RCC 7860 (cell line): ENCODE results near the gene FOXD2.
"Not testable (repeated sequence)": the region's sequence is repeated elsewhere in the genome, so short reads cannot be mapped to it uniquely, and the experiment has no call there.

Source experiments
- DNase-seq: peaks from one replicate; pipeline ENCODE4 v3.0.0-alpha.2; 2015; ENCODE audit warnings: low spot score
- FAIRE-seq: peaks from 2 replicates; lab custom pipeline; 2012; peaks lifted over from hg19 to GRCh38; lab: Jason Lieb, UNC

Gene FOXD2

DNA sequence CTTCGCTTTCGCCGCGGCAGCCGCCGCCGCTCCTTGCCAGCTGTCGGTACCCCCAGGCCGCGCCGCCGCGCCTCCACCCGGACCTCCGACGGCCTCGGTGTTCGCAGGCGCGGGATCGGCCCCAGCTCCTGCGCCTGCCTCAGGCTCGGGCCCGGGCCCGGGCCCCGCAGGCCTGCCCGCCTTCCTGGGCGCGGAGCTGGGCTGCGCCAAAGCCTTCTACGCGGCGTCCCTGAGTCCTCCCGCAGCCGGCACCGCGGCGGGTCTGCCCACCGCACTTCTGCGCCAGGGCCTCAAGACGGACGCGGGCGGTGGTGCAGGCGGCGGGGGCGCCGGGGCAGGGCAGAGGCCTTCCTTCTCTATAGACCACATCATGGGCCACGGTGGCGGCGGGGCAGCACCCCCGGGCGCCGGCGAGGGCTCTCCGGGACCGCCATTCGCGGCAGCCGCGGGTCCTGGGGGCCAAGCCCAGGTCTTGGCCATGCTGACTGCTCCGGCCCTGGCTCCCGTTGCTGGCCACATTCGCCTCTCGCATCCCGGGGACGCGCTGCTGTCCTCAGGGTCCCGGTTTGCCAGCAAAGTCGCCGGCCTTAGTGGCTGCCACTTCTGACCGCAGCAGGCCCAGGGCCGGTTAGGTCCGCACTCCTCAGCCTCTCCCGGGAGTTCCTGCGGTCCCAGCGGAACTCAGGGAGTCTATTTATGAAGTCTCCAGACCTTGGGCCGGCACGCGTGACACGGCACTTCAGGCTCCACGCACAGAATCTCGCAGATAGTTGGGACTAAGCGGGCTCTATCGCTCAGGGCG is 1.4 kb downstream of the FOXD2 start:
- FAIRE-seq: no peak
- DNase-seq: no peak

DNA sequence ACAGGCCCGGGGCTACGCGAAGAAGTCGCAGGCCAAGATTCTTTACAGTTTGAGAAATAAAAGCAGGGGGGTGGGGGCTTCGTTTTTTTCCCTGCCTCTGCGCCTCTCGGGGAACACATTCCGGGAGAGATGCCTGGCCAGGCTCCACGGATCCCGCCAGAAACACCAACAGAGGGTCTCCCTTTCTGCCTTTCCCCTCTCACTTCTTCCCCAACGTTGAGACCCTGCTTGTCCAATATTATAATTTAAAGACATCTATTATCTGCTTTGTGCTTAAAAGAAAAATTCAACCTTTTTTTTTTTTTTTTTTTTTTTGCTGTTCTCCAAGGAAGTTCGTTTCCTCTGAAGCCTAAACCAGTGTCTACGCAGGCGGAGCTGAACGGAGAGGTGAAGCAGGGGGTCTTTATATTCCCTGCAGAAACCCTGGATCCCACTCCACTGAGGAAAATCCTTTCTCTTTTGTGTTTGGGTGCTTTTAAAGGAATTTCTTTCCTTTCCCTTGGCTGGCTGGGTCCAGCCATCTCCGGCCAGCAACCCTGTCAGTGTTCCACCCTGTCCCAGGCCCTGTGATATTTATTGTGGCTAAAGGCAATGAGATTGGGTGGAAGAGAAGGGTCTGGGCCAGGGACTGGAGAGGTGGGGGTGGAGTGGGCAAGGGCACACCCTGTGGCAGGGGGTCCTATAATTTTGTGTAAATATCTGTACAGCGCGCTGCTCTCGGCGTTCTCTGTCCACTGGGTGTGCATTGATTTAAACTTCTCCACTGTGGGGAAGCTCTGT is 2.2 kb downstream of the FOXD2 start:
- FAIRE-seq (no peak), DNase-seq (no peak)

DNA sequence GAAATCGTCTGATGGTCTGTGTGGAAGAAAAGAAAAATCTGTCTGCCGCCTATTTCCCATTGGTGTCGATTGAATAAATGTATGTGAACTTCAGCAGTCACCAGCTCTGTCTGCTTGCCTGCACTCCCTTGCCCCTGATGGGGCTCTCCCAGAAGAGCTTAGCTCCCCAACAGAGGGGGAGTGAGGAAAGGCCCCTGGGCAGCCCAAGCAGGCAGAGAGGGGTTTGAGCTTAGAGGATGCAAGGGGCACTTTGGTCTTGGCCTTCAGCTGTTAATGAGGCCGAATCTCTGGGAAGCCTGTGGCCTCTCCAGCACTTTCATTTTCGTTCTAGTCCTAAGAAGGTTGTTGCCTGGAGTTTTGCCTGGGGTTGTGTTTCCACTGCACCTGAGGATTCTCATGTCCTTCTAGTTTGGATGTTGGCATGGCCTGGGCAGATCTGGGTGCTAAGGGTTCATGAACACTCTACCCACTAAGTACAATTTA is 2.8 kb downstream of the FOXD2 start:
- no peak for FAIRE-seq

DNA sequence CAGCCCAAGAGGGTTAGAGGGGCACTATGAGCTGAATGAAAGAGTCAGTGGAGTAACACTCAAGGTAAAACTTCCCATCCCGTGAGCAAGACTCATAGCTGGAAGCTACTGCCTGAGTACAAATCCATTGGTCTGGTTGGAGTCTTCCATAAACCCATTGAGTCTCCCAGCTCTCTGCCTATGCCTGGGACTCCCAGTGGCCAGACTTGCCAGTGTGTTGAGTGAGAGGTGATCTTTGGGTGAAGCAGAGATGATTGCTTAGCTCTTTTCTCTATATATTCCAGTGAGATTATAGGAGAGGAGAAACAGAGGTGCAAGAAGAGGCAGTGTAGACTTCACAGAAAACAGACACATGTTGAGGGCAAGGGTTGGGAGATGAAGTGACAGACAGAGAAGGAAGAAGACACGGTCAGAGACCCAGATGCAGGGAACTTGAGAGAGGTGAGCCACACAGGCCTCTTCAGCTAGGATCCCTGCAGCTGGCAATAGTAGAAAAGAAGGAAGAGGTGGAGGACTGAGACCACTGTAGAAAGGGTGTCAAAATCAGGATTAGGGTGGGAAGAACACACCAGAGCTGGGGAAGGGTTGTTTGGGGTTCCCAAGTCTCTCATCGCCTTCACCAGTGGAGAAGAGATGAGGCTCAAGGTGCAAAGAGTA is 3.7 kb downstream of the FOXD2 start:
- DNase-seq: no peak
- no peak for FAIRE-seq

More for the DNA sequence above, 2.8 kb downstream of the FOXD2 start:
- DNase-seq: no peak

DNA sequence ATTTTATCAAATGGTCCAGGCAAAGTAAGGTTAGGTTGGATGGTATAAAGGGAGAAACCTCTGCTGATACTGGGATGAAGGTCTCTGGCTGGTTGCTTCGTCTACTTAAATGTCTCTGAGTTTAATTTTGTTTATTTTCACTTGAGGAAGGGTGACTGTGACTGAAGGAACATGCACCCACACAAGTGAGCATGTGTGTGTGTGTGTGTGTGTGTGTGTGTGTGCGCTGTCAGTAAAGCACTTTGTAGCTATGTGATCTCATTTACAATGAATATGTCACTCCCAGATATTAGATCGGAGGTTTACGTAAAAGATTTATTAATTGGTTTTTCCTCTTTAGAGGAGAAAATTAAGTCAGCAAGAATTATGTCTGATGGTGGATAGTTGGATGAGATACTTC is 4.4 kb downstream of the FOXD2 start:
- FAIRE-seq (no peak), DNase-seq (no peak)

DNA sequence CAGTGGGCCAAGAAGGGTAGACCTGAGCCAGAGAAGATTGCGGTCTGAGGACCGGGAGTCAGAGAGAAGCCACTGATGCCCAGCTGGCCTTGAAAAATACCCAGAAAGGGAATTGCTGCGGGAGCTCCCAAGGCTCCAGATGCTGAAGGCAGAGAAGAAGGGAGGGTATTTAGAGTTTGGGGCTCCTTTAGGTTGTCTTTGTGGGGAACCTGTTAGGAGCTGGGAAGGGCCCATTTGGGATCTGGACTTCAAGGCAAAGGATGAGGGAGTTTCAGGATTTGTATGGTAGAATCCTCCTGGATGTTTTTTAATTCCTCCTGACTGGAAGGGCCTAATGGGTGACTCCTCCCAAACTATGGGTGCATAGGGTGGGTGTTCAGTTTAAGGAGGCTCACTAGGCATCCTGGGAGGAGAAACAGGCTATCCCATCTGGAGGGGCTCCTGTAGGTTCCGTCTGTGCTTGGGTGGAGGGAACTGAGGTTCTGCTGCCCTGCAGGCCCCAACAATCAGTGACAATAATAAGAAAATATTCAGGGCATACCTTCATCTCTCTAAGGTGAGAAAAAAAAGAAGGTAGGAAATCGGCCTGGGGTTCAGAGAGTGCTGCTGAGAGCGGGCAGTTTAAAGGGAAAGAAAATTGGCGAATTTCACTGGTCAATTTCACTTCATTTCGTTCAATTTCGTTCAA is 5.1 kb downstream of the FOXD2 start:
- FAIRE-seq (no peak), DNase-seq (no peak)

DNA sequence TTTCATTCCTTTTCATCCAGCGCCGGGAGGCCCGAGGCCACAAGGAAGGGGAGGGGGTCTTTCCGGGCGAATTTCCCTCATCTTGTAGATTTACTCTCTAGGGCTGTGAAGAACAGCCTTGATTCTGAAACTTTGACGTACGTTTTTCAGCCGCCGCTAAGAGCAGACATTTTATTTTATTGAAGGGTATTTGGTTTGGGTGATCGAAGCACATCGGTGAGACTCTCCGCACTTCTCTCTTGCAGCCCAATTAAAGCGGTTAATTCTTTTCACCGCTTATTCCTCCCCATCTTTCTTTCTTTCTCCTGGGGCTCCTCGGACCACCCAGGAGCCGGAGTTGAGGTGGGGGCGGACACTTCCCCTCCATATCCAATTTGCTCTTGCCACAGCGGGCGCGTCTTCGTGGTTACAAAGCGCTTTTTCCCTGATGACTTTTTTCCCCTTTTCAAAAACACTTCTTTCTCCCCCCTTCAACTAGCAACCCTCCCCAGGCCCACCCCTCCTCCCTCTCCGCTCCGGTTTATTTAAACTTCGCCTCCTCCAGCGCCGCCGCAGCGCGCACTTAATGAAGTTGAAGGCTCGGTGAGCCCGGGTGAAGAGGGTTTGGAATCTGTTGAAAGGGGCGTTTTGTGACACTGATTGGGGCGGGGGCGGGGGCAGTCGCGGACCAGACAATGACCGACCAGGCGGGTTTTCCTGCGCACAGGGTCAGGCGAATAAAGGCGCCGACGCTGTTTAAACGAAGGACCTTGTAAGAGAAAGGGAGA is 5.9 kb downstream of the FOXD2 start:
- no peak for FAIRE-seq
- DNase-seq: no peak

DNA sequence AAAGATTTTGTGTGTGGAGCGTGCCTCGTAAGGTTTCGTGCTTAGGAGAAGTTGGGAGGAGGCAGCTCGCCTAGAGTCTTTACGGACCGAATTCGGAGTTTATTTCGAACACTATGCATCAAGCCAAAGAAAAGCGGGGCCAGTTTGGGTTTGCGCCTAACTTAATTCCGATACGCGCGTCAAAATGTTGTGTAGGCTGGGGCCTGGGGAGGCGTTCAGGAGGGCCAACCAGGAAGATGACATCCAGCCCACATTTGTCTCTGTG is 6.4 kb downstream of the FOXD2 start:
- FAIRE-seq (no peak), DNase-seq (no peak)

DNA sequence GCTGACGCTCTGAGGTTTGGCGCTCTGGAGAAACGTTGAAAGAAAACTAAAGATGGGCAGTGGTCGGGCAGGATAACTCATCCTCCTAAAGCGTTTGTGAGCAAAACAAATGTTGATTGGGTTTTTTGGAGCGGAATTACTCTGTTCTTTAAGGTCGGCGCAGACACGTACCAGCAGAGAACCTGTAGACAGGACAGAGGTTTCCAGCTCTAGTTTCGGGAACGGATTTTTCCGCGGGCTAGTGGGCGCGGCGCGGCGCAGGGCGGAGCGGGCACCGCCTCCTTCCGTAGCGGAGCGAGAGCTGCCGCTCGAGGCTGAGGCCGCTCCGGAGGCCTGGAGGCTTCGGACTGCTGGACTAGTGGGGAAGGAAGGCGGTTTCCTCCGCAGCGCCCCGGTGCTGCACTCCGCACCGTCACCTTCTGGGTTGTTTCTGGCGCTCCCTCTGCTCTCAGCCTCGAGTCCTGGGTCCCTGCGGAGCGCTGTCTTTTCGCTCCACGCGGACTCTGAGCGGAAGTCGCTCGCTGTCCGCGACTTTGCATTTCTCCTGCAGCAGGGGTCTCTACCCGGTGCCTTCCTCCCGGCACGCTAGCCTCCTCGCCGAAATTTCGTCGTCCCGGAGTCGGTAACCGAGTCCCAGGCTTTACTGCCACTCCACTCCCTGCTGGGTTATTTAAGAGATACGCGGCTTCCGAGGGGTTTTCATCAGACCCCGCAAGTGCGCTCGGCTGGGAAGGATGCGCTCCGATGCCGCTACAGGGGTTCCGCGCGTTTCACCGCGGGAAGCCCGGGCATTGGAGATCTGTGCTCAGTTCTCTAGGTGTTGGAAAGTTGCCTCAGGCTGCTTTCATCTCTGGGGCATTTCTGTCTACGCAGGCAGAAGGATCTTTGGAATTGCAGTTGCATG is 7.0 kb downstream of the FOXD2 start:
- FAIRE-seq: no peak
- no peak for DNase-seq

DNA sequence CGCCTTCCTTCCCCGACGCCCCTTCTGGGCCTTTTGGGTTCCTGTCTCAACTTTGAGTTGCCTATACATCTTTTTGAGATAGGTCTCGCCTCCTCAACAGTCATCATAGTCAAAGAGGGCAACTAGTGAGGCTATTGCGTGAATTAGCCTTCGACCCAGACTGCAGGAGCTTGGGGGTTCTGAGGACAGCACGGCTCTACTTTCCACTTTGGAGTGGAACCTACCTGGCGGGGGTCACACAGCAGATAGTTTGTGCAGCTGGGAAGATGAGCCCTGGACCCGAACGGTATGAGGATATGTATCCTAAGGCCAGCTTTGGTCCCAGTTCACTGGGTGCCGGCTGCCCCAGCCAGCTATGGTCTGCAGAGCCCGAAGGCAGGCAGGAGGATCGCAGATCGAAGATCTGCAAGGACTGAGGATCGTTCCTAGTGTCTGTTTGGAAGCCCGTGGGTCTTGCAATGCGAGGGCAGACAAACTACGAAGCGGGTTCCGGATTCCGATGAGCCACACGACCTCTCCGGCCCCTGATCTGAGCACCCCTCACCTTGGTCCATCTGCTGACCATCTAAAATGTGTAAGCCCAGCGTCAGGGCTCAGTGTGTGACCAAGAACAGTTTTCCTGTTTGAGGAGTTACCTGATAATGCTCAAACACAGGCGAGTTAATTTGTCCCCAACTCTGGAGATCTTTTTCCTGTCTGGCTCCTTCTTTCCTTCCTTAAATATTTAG is 8.1 kb downstream of the FOXD2 start:
- FAIRE-seq: no peak
- no peak for DNase-seq

DNA sequence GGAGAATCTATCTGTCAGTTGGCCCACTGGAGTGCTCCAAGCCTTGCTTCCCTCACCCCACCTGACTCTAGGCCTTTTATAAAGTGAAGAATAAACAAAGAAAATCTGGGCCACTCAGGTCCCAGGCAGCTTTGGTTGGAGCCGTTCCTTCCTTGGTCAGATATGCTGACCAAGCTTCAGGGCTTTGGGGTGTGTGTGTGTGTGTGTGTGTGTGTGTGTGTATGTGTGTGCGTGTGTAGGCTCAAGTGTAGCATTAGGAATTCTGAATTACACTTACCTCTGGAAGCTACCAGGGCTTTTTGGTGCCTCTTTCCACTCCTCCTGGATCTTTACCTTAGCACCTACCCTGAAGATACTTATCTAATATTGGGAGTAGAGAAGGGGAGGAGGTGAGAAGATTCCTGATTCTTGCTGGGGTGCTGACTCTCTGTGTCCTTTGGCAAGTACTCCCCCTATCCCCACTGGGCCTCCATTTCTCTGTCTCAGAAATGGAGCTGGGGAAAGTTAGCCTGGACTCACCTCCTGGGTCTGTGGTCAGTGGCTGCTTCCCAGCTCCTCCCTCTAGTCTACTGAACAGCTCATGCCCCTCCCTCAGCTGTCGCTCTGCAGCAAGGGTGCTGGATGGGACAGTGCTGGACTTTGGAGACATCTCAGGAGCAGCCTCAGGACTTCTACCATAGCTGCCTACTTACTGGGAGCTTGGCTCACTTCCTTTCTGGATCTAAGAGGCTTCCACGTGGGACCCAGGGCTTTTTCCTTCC is 10.8 kb downstream of the FOXD2 start:
- DNase-seq (no peak), FAIRE-seq (no peak)

DNA sequence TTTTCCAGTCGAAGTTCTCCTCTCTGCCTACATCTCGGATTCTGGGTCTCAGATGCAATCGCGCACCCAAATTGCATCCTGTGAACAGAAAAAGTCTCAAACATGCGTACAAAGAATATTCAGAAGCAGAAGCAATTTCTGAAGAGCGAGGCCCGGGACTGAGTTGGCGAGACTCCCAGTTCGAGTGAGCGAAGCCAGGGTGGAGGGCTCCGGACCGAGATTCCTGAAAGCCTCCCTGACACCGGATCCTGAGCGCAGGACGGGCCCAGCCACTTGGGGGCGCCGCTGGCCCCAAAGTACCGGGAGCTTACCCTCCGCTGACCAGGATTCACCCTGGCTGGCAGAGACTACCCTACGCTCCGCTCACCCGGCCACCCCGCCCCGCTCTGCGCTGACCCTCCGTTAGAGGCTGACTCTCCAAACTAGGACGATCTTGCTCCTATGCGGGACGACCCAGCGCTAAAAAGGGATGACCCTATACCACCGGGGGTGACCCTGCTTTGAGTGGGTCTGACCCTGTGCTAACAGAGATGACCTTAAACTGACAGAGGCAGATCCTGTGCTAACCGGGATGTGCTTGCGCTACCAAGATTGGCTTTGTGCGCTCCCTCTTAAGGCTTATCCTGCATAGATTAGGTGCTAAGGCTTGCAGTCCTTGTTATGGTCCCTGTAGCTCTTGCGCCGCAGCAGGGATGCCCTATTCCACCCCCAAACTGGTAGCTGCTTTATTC is 12.1 kb downstream of the FOXD2 start:
- DNase-seq: no peak

DNA sequence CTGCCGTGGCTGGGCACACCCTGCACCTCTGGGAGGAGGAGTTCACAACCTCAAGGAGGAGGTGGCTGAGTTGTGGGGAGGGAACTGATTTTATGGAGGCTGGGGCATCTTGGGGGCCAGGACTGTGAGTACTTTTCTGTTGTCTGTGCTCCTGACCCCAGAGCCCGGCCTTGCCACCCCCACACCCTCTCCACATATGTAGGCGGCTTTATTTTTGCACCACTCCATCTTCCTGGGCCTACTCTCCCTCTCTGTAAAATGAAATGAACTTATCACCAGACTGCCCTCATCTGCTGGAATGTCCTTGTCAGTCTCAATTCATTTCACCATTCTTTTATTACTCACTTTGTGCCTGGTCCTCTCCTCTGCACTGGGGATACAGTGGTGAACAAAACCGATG is 12.8 kb downstream of the FOXD2 start:
- no peak for FAIRE-seq
- DNase-seq: no peak

More for the DNA sequence above, 12.1 kb downstream of the FOXD2 start:
- FAIRE-seq: no peak

DNA sequence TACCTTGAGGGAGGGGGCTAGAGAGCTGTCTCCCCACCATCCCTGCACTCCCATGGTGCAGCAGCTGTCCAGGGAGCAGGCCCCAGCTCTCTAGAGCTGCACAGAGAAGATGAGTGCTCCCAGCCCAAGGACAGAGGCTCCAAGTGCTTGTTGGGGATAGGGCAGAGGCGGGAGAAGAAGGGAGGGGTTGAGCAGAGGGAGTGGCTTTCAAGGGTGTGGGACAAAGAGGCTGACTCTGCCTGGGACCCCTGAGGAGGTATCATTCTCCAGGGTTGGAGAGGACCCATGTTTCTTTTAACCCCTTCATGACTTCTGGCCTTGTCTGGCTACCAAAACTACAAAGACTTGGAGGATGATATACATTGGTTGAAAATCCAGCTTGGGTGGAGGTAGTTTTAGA is 14.6 kb downstream of the FOXD2 start:
- FAIRE-seq: no peak
- no peak for DNase-seq

DNA sequence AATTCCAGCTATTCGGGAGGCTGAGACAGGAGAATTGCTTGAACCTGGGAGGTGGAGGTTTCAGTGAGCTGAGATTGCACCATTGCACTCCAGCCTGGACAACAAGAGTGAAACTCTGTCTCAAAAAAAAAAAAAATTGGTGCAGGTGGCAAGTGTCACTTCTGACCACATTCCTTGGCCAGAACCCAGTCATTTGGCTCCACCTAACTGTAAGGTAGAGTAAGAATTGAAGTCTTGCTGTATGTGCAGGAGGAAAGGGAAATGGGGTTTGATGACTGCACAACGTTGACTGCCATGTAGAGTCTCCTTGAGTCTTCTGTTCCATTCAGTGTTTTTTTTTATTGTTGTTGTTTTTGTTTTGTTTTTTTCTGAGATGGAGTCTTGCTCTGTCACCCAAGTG is 16.1 kb downstream of the FOXD2 start:
- FAIRE-seq, DNase-seq: not testable (repeated sequence)

DNA sequence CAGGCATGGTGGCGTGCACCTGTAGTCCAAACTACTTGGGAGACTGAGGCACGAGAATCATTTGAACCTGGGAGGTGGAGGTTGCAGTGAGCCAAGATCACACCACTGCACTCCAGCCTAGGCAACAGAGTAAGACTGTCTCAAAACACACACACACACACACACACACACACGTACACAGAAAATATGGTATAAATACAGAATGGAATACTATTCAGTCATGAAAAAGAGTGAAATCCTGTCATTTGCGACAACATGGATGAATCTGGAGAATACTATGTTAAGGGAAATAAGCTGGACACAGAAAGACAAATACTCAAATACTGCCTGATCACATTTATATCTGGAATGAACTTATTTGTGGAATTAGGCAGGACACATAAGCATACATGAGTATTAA is 18.4 kb downstream of the FOXD2 start:
- DNase-seq (no peak), FAIRE-seq (no peak)

DNA sequence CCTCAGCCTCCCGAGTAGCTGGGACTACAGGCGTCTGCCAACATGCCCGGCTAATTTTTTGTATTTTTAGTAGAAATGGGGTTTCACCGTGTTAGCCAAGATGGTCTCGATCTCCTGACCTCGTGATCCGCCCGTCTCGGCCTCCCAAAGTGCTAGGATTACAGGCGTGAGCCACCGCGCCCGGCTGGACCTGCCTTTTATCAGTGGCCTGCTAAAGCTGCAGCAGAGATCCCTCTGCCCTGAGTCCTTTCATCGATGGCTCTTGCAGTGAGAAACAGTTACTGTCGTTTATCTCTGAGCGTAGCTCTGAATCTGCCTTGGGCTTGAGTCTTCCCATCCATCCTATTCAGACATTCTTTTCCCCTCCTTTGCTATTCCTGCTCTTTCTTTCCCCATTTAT is 19.7 kb downstream of the FOXD2 start:
- DNase-seq, FAIRE-seq: not testable (repeated sequence)
